ENCODE measurements around the gene TRAPPC2. TPM values are rescaled to one million over a fixed set of nuclear protein-coding genes. Genes with fewer than 3 reads are reported as not detected.

The TRAPPC2 gene
- total RNA-seq, 1 donor from 2014 or later = 16.6 TPM

DNA sequence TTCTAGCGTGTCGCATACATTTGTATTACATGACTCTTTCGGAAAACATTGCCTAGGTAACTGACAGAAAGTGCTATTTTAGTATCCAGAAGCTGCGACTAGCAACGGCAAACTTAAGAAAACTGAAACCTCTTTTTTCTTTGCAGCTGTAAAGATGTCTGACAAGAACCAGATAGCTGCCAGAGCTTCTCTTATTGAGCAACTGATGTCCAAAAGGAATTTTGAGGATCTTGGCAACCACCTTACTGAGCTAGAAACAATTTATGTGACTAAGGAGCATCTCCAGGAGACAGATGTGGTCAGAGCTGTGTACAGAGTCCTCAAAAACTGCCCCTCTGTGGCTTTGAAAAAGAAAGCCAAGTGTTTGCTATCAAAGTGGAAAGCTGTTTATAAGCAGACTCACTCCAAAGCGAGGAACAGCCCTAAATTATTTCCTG is 72.0 kb downstream of the TRAPPC2 start:
- Histone ChIP-seq H3K27ac (peak overlapping the region; percentile 42), H3K27me3 (no peaks in the 10 kb centered on the region), H3K4me3 (peak overlapping the region; percentile 8), H3K36me3 (no peaks in the 10 kb centered on the region), H3K9me3 (no peaks in the 10 kb centered on the region), H3K4me1 (no peaks in the 10 kb centered on the region)
- DNase-seq = no peak
- TF ChIP-seq, protein P1, sequence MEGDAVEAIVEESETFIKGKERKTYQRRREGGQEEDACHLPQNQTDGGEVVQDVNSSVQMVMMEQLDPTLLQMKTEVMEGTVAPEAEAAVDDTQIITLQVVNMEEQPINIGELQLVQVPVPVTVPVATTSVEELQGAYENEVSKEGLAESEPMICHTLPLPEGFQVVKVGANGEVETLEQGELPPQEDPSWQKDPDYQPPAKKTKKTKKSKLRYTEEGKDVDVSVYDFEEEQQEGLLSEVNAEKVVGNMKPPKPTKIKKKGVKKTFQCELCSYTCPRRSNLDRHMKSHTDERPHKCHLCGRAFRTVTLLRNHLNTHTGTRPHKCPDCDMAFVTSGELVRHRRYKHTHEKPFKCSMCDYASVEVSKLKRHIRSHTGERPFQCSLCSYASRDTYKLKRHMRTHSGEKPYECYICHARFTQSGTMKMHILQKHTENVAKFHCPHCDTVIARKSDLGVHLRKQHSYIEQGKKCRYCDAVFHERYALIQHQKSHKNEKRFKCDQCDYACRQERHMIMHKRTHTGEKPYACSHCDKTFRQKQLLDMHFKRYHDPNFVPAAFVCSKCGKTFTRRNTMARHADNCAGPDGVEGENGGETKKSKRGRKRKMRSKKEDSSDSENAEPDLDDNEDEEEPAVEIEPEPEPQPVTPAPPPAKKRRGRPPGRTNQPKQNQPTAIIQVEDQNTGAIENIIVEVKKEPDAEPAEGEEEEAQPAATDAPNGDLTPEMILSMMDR (IDR thresholded peaks at IDR 0.05) = no peak
- intact Hi-C loops (cut with DNase I) = no loop called here
- no peak for ATAC-seq

Other genes with a start within 250 kb of the TRAPPC2 start
- 10.1 TPM for gene EGFL6, start 165.0 kb downstream of the TRAPPC2 start, total RNA-seq
- gene TCEANC, start 81.5 kb downstream of the TRAPPC2 start, total RNA-seq = 6.4 TPM
- 31.7 TPM for gene RAB9A, start 45.5 kb downstream of the TRAPPC2 start, total RNA-seq
- gene OFD1, start 128 bp upstream of the TRAPPC2 start, total RNA-seq = 36.5 TPM
- 37.1 TPM for gene GPM6B, start 82.5 kb upstream of the TRAPPC2 start, total RNA-seq